Stimulated activated CD4-positive, alpha-beta T cell treated with anti-CD3 and anti-CD28 coated beads, Interleukin-12 subunit alpha, Interleukin-12 subunit beta, amount 100 ng/mL, for 48 hours (primary cell): ENCODE measurements around the gene ADGRA1.
"Not testable (repeated sequence)": the region's sequence is repeated elsewhere in the genome, so short reads cannot be mapped to it uniquely, and the experiment has no call there.

Experiments used
- DNase-seq, 3 donors: peaks; one replicate each; pipeline ENCODE4 v3.0.0-alpha.2; 2020; ENCODE audit warnings: low read depth in 2 of 3, low spot score in 1 of 3

The ADGRA1 gene

DNA sequence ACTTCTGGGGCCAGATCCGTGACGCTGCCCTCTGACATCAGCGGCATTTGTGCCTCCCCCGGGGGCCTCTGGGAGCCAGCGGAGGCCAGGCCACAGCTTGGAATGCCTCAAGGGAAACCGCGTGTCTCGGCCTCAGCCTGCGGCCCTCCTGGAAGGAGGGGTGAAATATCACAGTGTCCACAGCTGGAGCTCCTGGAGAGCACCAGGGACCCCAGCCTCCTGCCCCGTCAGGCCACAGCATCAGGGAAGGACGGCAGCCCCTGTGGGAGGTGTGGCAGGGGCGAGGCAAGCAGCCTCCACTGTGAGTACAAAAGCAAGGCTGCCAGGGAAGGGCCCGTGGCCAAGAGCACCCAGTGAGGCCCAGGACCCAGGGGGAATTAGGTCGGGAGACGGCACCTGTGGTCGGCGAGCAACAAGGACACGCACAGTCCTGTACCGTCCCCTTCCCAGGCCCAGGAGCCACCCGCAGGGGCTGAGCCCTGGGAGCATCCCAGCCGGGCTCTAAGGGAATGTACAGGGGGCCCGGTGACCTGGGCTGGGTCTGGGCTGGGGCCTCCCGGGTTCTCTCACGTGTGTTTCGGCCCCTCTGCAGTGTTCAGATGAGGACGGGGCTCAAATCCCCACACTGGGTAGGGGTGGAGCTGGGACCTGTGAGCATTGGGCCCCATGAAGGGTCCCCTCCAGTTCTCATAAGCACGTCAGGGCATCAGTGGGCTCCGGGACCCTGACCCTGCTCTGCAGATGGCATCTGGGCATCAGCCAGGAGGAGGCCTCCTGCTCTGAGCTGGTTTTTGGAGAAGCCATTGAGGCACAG, 53.6 kb downstream of the ADGRA1 start:
- DNase-seq, result no peak

DNA sequence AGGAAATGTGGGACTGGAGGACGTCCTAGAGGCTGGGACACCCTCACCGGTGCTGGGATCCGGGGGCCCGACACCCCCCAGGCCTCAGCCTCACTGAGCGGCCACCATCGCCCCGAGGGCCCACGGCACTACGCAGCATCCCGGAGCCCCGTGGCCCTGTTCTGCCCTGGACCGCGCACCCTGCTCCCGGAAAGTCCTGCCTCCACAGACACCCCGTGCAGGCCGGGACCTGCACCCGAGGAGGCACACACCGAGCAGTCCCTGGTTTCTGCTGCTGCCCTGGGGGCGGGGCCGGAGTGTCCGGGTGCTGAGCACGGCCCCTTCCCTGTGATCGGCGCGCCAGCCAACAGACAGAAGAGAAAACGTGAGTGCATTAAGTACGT, 54.2 kb downstream of the ADGRA1 start:
- no peak for DNase-seq

DNA sequence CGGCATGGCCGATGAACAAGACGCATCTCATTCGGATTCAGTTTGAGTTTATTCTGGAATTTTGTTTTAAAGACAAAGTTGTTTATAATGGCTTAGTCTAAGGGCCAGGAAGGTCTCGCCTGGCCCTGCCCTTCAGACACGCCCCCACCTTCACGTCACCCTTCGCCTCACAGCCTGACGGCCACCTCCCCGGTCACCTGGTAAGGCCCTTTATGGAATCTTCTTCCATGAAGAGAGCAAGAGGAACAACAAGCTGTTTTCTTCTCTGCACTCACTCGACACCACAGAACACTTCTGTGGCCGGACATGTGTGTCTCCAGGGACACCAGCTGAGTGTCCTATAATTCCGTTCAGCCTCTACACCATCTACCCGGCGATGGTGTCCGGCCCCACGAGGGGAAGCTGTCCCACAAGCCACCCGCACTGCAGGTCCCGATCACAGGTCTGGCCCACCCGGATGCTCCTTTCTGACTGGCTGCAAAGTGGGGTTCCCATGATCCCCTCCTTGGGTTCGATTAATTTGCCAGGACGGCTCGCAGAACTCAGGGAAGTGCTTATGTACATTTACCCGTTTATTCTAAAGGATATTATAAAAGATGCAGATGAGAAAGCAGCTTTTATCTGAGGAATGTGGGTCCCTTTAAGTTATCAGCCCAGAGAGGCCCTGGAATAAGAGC, 54.9 kb downstream of the ADGRA1 start:
- DNase-seq, result no peak

DNA sequence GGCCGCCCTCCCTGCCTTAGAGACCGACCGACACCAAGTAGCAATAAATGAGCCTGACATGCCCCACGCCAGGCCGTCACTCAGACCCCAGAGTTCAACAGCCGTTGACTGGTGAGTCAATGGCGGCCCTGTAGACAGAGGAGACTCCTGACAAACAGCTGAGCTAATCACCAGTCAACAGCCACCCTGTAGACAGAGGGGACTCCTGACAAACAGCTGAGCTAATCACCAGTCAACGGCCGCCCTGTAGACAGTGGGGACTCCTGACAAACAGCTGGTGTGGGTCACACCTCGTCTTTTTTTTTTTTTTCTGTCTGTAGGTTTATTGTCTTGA, 55.4 kb downstream of the ADGRA1 start:
- no peak for DNase-seq

DNA sequence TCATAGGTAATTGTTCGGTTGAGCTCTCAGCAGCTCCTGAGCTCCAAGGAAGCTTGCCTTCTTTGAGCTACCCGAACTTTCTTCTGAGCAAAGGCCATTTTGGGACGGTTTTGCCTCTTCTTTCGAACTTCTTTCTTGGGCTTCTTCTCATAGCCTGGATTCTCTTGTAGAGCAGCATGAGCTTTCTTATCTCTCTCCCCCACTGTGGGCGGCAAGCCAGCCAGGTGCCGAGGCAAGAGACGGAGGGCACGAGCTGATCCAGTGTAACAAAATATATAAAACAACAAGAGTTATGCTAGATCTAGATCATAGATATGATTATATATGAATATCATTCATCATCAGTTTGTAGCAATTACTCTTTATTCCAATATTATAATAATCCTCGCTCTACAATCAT, 55.8 kb downstream of the ADGRA1 start:
- DNase-seq, result no peak

DNA sequence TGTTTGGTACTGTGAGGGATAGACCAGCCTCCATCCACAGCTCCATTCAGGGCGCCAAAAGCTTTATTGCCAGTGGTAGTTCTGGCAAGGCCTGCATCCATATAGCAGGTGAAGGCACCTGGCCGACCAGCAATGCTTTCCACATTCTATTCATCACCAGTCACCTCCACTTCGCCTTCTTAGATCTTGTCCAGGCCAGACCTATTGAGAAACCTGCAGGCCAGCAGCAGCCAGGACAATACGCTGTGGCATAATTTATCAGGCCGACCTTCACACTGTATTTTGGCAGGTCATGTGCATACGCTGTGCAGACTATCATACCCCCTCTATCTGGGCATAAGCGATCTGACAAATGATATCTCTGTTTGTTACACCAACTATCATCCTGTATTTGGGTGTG, 57.0 kb downstream of the ADGRA1 start:
- DNase-seq, result no peak

DNA sequence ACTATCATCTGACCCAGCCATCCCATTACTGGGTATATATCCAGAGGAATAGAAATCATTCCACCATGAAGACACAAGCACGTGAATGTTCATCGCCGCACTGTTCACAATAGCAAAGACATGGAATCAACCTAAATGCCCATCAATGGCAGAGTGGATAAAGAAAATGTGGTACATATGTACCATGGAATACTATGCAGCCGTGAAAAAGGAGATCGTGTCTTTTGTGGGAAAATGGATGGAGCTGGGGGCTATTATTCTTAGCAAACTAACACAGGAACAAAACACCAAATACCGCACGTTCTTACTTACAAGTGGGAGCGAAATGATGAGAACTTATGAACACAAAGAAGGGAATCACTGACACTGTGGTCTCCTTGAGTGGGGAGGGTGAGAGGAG, 62.5 kb downstream of the ADGRA1 start:
- DNase-seq, result no peak

DNA sequence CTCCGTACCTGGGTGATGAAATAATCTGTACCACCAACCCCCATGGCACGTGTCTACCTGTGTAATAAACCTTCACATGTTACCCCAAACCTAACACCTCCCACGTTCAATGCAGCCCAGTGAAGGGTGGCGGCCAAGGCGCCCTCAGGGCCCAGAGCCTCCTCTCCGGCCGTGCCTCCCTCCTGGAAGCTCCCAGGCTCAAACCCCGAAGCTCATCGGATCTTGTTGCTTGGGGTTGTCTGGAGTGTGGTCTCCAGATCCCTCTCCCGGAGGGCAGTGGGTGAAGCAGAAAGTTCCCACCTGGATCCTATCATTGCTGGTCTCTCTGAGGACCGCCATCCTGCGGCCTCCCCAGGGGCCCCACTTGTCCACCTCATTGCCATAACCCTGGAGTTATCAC, 62.9 kb downstream of the ADGRA1 start:
- DNase-seq, result no peak

DNA sequence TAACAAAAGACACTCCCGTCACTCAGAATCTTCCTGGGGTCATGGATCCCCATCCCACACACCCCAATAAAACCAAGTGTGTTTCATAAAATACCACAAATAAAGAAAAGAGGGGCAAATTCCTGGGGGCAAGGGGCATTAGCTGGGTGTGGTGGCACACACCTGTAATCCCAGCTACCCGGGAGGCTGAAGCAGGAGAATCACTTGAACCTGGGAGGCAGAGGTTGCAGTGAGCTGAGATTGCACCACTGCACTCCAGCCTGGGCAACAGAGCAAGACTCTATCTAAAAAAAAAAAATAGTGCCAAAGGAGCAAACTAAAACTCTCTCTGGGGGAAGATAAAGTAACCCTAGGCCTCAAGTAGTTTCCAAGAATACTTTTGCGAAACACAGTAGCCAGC, 63.3 kb downstream of the ADGRA1 start:
- DNase-seq, result not testable (repeated sequence)

DNA sequence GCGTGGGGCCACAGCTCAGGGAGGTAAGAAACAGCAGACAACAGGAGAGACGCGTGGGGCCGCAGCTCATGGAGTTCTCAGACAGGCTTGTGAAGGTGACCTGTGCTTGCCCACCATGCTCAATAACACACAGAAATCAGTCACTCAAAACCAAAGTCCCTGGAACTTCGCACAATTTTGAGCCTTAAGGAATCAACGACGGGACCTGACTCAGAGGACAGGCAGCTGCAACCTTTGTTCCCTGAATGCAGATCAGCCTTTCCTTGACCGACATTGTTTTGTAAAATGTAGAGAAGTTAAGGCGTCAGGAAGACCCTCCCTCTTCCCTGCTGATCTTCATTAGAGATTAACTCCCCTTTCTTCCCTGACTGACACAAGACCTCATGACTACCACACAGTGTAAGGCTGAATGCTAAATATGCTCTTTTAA, 63.8 kb downstream of the ADGRA1 start:
- DNase-seq, result no peak

DNA sequence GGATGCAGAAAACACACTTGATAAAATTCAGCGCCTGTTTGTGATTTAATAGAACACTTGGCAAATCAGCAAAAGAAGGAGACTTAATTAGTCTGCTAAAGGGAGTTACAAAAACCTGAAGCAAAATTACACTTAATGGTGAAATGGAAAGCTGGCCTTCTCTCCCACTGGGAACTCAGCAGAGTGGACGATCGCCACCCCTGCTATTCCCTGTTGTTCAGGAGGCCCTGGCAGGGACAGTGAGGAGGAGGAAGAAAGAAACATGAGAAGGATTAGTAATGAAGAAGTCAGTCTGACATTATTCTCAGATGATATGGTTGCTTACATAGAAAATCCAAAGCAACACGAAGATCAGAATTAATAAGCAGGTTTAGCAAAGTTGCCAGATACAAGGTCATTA, 66.7 kb downstream of the ADGRA1 start:
- no peak for DNase-seq

DNA sequence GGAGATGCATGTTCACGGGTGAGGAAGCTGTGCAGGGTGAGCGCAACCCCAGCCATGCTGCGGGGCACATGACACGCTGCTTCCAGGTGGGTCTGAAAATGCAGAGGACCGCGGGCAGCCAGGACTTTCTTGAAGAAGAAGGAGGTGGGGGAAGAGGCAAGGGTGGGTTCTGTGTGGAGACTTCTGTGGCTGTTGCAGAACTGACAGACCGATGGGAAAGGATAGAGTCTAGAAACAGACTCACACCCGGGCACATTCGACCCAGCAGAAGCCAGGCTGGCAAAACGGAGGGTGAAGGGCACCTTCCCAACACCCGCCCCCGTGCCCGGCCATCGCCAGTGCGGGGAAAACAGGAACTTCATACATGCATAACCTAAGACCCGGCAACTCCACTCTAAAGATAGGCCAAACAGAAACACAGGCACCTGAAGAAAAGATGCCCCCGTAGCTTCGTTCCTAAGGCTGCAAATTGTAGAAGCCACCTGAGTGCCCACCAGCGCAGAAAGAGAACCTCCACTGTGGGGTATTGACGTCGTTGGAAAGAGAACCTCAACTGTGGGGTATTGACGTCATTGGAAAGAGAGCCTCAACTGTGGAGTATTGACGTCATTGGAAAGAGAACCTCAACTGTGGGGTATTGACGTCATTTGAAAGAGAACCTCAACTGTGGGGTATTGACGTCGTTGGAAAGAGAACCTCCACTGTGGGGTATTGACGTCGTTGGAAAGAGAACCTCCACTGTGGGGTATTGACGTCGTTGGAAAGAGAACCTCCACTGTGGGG, 67.5 kb downstream of the ADGRA1 start:
- DNase-seq, result no peak

DNA sequence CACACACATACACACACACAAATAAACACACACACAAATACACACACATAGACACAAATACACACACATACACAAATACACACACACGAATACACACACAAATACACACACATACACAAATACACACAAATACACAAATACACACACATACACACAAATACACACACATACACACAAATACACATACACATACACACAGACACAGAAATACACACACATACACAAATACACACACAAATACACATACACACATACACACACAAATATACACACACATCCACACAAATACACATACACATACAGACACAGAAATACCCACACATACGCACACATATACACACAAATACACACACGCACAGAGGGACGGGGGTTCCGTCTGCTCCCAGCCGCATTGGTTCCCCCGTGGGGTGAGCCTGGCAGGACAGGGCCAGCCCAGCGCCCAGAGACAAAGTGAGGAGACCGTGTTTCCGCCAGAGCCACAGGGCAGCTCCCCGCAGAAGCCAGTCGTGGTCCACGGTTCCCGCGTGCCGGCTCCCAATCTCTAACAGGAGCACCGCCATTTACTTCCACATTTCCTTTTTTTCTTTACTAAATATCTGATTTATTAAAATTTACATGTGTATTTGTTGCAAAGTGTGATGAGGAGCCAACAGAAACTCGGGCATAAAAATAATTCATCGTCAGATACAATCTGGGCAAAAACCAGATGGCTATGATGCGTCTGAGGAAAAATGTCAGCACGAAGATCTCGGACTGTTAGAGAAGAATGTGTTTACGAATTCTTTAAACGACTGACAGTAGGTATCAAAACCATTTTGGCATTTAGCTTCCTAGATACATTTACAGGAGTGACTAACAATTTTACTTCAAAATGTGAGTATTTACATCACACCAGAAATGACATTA, 69.2 kb downstream of the ADGRA1 start:
- no peak for DNase-seq

DNA sequence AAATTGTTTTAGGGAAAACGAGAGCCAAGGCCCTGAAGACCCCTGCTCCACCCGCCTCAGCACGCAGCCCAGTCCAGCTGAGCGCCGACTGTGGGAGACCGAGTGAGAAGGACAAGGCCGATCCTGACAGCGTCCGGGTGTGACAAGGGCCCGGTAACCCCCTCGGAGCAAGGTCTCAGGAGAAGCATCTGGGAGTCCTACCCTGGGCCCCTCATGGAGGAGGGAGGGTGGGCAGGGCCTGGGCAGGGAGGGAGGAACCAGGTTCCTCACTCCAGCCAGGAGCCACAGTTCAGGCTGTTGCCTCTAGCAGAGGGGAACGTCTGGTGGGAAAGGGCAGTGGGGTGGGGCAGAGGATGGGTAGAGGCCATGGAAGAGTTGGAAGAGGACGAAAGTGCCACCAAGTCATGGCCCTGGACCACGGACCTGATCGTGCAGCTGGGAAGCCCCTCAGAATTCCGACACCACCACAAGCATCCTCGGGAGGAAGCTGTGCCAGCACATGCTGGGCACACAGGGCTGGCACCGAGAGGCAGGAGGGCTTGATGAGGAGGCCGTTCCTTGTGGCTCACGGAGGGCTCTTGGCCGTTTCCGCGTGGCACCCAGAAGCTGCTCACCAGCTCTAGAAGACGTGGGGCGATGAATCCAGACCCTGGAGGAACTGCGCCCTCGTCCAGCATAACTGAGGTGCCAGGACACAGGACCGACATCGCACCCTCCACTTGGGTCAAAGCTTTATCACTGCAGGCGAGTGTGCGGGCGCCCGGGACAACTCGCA, 70.1 kb downstream of the ADGRA1 start:
- no peak for DNase-seq

DNA sequence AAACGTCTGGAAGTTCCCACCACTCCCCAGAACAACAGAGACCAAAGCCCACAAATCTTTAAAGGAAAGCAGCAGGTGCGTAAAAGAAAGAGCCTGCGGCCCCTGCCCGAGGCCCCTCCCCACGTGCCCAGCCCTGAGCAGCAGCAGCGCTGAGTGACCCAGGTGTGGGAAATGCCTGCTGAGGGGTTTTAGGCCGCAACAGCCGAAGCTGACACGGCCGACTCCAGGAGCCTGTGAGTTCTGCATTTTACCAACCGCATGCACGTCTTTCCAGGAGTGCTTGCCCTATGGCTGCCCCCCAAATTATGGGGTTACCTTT, 70.7 kb downstream of the ADGRA1 start:
- DNase-seq, result no peak

DNA sequence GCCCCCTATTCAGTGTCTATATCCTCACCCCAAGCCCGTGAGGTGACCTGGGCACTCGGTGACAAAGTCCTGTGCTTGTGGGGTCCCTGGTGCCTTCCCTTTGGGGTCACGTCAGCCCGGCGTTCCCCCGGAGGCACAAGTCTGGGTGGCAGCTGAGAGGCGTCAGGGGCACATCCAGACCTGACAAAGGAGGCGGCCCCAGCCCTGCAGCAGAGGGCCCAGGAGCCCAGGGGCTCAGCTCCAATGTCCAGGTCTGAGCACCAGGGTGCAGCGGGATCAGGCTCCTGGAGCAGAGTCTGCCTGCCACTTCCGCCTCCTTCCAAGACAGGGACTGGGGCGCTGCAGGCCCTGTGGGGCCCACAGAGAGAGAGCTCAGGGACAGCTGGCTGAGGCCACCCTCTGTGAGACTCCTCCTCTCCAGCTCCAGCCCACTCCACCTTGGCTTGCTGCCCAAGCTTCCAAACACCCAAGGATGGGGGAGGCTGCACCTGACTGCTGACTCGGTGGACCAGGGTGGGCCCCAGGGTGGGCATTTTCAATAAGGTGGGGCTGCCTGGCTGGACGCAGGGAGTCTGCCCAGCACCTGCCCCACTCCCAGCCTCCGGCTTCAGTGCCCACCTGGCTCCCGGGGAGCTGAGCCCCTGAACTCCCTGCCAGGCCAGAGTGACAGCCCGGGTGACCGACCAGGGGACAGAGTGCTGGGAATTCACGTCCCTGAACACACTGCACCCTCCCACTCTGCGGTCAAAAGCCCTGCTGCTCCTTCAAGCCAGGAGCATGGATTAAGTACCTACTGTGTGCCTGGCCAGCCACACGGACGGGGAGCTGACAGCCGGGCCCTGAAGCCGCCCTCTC, 71.3 kb downstream of the ADGRA1 start:
- DNase-seq, result no peak

DNA sequence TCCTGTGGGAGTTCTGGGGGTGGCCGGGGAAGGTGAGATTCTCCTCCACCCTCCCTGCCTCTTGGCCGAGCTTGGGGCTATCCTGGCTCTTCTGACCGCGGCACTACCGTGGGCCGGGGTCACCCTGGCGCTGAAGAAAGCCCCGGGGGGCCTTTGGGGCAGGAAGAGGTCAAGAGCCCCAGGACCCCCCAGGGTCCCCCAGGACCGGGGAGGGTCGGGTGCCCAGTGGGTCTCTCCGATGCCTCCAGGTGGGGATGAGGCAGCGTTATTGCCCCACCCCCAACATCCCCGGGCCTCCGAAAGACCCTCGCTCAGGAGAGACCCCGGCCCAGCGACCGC, 71.9 kb downstream of the ADGRA1 start:
- no peak for DNase-seq

DNA sequence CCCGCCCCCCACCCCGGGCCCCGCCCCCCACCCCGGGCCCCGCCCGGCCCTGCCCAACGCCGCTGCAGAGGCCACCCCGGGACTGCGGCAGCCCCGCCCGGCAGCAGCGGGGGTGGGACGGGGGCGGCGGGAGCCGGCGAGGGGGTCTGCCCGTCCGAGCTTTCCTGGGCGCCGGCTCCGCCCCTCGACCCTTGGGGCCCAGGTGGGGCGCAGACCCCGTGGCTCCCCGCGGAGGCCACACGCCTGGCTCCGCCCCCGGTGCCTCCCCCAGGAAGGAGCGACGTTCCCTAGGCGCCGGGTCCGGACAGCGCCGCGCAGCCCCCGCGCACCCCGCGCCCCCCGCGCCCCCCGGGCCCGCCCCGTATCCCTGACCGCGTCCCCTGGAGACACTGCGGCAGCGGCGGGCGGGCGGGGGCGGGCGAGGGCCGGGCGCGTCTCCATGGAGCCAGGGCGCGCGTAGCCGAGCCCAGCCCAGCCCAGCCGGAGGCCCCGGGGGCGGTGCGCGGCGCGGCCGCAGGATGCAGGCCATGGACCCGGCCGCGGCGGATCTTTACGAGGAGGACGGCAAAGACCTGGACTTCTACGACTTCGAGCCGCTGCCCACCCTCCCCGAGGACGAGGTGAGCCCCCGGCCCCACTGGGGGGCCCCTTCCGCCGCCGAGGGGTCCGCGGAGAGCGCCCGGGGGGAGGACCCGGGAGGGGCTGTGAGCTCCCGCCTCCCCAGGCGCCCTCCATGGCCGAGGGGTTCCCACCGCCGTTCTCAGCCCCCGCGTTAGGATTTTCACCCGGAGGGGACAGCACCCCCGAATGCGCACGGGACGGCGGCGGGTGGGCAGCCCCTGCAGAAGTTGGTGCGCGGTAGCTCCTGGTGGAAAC, 72.5 kb downstream of the ADGRA1 start, which contains the start of gene KNDC1:
Gene KNDC1 (plus strand): TSS at position 270 of the 876 bp plus-strand sequence. CDS start 249 bp downstream, at position 519.
- DNase-seq, result no peak
